Activated naive CD4-positive, alpha-beta T cell treated with Interleukin-2 at 50 U/mL for 16 hours (primary cell): ENCODE results near the gene KCNIP3.
"Not testable (repeated sequence)": the region's sequence is repeated elsewhere in the genome, so short reads cannot be mapped to it uniquely, and the experiment has no call there.

Source experiments
- DNase-seq: peaks from one replicate; pipeline ENCODE4 v3.0.0-alpha.2; 2020

KCNIP3 gene

DNA sequence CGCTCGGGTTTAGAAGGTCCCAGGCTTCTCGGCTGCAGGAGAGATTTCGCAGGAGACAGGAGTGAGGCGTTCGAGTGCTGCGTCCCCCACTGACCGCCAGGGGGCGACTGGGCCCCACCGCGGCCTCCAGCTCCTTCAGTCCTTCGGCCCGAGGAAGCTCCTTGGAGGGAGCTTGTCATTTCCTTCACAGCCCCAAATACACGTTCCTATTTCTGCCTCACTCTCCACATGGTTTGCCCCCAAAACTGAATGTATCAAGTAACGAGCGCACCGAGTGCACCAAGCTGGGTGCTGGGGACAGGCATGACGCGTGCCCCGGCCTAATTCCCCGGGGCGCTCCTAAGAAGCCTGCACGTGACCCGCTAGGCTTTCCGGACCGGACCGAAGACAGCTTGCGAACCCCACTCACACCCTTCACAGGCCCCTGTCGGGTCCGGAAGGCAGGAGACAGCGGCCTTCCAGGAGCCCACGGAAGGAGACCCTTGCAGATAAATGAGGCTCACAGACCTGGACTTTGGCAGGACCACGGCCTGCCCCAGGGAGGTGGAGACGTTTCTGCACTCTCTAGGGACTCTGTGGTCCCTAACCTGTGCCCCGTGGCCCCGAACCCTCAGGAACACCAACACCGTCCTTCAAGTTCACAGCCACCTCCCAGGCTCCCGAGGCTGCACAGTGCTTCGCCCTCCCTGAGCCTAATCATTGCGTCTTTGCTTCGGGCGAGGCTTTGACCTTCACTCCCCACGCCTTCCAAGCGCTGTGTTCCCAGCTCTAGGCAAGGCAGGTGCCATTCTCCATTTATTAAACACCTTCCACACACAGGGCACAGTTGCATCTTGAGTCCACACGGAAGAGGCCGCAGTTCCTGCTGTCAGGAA, 92.3 kb downstream of the KCNIP3 start:
- peak; percentile 46 for DNase-seq

DNA sequence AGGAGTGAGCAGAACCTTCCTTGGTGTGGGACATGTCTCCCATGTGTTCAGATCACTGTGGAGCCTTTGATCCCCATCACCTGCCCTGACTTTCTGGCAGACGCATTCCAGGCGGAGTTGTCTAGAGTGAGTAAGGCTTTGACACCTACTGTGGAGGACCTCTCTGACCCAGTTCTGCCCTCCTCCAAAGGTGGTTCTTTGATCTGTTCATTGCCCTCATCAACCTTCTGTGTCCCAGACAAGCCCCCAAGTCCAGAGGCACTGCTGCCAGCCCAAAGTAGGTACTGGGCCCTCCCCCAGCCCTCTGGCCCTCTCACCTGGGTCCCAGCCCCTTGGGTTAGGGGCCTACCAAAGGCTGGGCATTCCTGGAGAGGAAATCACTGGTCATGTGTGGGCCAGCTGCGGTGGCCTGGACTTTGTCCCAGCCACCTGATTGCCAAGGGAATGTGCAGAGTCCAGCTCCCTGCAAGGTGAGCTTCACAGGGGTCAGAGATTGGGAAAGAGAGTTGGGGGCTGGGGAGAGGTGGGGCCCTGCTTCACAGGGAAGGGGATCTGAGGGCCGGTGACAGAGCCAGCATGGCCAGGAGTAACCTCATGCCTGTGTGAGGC, 93.2 kb downstream of the KCNIP3 start:
- DNase-seq = no peak

DNA sequence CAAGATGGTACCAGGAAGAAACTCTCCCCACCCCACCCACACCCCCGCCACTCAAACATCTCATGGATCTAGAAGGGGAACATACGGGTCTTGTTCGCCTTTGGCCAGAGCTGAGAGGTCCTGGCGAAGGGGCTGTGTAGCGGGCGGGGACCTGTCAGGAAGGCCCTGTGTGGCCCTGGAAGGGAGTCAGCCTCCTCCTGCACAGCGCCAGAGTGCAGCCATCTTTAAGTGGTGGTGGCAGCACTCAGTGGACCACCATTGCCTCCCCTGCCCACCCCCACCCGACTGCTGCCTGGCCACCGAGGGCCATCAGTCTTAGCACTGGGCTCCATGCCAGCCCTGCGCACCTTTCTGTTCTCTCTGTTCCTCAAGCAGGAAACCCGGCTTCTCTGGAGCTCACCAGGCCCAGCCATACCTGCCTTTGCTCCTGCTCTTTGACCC, 93.8 kb downstream of the KCNIP3 start:
- no peak for DNase-seq

GRCh38 chr2:95391641-95392310, 94.6 kb downstream of the KCNIP3 start:
- no peak for DNase-seq

GRCh38 chr2:95392320-95392719, 95.2 kb downstream of the KCNIP3 start:
- no peak for DNase-seq

DNA sequence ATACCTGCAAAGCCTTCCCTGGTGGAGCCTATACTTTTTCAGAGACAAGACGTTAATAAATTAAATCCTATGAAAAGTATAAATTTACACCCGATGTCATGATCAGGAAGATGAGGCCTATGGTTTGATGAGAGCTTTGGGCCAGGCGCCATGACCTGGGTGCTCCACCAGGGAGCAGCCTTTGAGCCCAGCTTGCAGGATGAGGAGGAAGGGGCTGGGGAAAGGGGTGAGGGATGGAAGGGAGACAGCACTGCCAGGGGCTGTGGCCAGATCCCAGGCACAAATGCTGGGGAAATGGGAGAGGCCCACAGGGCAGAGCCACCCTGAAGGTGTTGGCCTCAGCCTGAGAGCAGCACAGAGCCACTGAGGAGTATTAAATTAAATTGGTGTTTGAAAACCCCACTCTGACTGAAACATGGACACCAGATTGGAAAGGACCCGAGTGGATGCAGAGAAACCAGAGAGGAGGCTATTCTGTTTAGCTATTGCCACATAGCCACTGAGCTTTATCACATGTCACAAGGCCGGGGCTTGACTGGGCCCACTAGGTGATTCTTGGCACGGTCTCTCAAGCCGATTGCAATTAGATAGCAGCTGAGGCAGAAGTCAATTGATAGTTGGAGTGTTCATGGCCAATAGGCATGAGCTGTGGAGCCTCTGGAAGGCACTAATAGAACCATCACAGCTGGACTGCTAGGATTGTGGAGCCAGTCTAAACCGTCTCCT, 95.7 kb downstream of the KCNIP3 start:
- DNase-seq = no peak

DNA sequence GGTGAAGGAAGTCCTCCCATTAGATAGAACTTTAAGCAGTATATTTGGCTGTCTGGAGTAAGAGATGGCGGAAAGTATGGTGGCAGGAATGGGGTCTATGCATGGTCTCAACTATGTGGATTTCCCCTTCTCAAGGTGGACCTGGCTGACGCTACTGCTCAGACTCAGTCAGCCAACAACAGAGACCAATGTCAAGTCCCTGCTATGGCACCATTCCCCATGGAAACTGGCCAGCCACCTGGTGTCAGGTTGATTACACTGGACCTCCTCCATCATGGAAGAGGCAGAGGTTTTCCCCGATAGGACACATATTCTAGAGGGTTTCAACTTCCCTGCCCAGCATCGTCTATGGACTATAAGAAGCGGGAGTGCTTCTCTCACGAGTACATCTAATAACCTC, 96.8 kb downstream of the KCNIP3 start:
- DNase-seq = no peak

DNA sequence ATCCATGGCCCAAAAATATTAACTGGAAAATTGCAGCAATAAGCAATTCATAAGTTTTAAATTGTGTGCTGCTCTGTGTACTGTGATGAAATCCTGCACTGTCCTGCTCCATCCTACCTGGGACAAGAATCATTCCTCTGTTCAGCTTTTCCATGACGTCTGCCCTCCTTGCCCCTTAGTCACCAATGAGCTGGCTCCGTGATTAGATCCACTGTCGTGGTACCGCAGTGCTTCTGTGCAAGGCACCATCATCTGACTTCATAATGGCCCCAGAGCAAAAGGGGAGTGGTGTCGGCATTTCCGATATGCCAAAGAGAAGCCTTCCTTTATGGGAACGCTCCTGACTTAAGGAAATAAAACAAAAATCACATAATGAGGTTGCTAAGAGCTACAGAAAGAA, 101.9 kb downstream of the KCNIP3 start:
- no peak for DNase-seq

DNA sequence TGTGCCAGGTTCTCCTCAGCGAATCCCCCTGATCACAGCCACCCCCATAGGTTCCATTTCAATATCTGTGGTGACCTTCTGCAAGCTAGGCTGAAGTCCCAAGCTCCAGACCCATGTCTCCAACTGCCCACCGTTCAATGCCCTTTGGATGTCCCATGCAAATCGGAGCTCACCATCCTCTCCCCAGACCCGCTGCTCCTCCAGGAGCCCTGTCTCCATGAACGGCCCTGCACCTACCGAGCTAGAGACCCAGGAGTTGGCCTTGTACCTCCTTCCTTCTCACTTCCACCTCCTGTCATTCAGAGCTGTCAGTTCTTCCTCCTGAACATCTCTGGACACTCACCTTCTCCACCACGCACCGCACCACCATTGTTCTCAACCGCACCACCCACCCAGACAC, 104.3 kb downstream of the KCNIP3 start:
- DNase-seq = no peak

DNA sequence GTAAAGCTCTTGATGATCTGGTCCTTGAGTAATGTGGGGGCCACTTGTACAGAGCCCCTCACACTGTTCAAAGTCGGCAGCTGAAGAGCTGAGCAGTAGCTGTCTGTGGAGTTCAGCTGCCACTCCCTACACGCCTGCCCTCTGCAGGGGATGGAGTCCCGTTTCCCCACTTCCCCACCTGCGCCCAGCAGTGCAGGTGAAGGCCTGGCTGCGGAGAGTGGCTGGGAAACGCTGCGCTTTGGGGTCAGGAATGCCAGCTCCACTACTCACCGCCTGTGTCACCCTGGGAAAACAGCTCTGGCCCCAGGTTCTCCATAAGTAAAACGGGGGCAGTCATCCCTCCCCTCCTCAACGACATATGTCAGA, 104.8 kb downstream of the KCNIP3 start:
- not testable (repeated sequence) for DNase-seq

DNA sequence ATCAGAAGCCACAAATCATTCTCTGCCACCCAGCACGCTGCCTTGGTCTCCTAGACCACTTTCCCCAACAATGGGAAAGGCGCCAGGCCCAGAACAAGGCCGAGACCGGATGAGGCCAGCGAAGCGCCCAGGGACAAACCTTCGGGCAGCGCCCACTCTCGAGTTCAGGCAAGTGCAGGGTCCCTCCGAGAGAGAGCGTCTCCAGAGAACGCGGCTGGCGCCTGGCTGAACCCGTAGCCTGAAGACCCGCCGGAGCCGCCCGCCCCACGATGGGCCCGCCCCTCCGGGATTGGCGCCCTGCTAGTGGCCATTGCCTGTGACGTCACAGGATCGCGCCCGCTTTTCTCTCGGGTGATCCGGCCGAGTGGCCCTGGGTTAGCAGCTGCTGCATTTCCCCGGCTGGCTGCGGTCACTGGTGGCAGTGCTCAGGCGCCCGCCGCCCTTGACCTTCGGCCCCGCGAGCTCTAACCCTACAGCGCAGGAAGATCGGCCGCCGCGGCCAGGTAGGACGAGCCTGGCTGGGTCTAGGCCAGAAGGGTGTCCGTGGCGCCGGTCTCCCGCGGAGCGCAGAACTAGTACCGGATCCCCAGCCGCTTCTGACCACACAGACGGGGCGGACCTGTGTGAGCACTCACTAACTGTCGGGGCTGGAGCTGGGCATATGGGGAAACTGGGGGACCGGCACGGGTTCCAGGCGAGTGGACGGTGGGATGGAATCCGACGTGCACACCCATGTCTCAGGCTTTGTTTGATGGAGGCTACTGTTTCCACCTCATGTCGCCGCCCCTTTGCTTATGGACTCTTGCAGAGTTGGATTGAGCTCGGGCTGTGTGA, 105.4 kb downstream of the KCNIP3 start, which contains the start of gene FAHD2A:
TSS of gene FAHD2A (plus strand) at position 339 of the 834 bp plus-strand sequence. CDS start 2,851 bp downstream, outside the sequence.
- peak; percentile 94 for DNase-seq

- DNase-seq = peak; percentile 30
Observed at GRCh38 chr2:95403204-95403721, 106.1 kb downstream of the KCNIP3 start.

GRCh38 chr2:95403824-95404223, 106.7 kb downstream of the KCNIP3 start:
- not testable (repeated sequence) for DNase-seq

DNA sequence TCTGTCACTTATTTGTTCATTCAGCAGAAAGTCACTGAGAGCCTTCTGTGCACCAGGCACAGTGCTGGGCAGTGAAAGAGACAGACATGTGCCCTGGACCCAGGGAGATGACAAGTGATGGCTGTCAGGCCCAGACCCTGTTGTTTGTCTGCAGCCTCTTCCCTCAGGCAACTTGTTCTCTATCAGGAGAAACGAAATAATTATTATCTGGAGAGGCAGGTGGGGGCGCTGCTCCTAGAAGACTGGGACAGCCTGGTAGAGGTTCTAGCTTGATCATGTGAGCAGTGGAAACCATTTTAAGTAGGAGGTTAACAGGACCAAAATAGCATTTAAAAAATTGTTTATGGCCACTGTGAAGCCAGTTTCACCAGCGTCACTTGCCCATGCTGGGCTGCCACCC, 107.5 kb downstream of the KCNIP3 start:
- DNase-seq = not testable (repeated sequence)

DNA sequence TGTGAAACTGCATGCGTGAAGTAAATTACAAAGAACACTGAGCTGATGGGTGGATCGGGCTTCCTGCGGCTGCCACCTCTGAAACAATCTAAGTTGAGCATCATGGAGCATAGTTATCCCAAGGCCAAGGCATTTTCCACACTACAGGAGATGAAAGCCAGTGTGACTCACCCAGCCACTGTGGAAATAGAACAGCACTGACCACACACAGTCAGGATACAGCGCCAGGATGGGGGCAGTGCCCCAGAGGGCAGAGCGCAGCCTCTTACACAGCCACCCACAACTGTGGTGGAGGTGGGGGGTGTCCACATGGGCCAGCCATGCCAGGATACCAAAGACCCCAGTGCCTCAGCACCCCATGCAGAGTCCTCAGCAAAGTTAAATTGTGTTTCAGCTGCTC, 114.1 kb downstream of the KCNIP3 start:
- DNase-seq = not testable (repeated sequence)

GRCh38 chr2:95414015-95414594, 117.0 kb downstream of the KCNIP3 start:
- DNase-seq = peak; percentile 65

- DNase-seq = not testable (repeated sequence)
Observed at GRCh38 chr2:95415138-95415537, 118.0 kb downstream of the KCNIP3 start.

GRCh38 chr2:95415561-95415960, 118.4 kb downstream of the KCNIP3 start:
- DNase-seq = not testable (repeated sequence)

GRCh38 chr2:95427196-95427867, 130.2 kb downstream of the KCNIP3 start:
- not testable (repeated sequence) for DNase-seq

DNA sequence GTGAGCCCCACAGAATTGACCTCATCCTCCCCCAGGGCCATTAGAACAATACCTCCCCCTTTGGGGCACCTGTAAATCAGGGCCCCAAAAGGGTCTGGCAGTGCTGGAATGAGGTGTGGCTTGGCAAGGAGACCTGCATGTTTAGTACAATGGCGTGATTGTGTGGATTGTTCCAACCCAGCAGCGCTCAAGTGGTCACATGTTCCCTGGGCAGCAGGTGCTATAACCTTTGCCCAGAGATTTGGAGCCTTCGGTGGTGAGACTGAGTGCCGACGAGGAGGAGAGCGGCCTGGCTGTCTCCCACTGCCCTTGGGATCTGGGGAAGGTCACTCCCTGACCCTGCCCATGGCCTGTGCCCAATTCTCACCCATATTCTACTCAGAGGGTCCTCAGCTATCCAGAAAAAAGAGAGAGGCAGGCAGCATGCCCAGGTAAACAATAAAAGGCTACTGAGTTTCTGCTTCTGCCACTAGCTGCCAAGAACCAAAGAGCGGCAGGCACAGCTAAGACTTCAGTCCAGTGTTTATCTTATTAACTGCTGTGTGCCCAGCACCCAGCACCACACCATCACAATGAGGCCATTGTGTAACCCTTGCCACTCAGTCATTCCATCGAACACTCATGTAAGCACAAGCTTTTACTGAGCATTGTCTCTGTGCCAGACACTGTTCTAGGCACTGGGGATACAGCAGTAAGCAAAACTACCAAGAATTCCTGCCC, 132.8 kb downstream of the KCNIP3 start:
- not testable (repeated sequence) for DNase-seq
